Omental fat pad (tissue), 4 donors: ENCODE data around the gene EPHB3. TPM values are rescaled to one million over a fixed set of nuclear protein-coding genes. Genes with fewer than 3 reads are reported as not detected.

Experiments
- ATAC-seq: fragments of 150-250 bp; one replicate; pipeline ENCODE4 v1.9.1; 2016; ENCODE audit warnings: mild to moderate bottlenecking, moderate library complexity; ENCODE audit not compliant: low FRiP score
- DNase-seq: peaks from one replicate; pipeline ENCODE4 v3.0.0-alpha.2; 2019; ENCODE audit warnings: low spot score
- CTCF ChIP-seq, 3 donors: fragments of 450-650 bp; IDR thresholded peaks; one replicate each; pipeline ENCODE4 v1.5.1; 2016 to 2017; ENCODE audit warnings: antibody characterized with exemption in 3 of 3, mild to moderate bottlenecking in 3 of 3, moderate library complexity in 2 of 3
- total RNA-seq, 4 donors: library from RNA; depleted of rRNA; stranded (reverse); fragments of >200 nt; gene quantifications; one replicate each; pipeline ENCODE4 v1.1.0, GENCODE V29; 2016

Gene EPHB3
- total RNA-seq, 4 donors from 2014 or later, result 0.79 to 3.1 (median 2.1) TPM

GRCh38 chr3:184629555-184630160 is 68.1 kb downstream of the EPHB3 start:
- ATAC-seq, result no peak

GRCh38 chr3:184630861-184631471 is 69.4 kb downstream of the EPHB3 start:
- ATAC-seq (no peak), DNase-seq (no peak)
- no peak for TF ChIP-seq CTCF (IDR thresholded peaks at IDR 0.05)

More at GRCh38 chr3:184629555-184630160, 68.1 kb downstream of the EPHB3 start:
- no peak for DNase-seq
- no peak for TF ChIP-seq CTCF (IDR thresholded peaks at IDR 0.05)

- no peak for TF ChIP-seq CTCF (IDR thresholded peaks at IDR 0.05)
- no peak for ATAC-seq
- DNase-seq, result no peak
Observed at GRCh38 chr3:184631472-184631861, 69.9 kb downstream of the EPHB3 start.

Other genes with a start within 250 kb of the EPHB3 start
- 100 to 1,000 TPM; 235 to 471 (median 268) TPM for gene EIF4G1, start 247.2 kb upstream of the EPHB3 start, total RNA-seq
- gene FAM131A, start 224.2 kb upstream of the EPHB3 start, total RNA-seq, result 10 to 100 TPM; 19.1 to 30.8 (median 25.9) TPM
- 1 to 10 TPM; 2.1 to 8.4 (median 3.8) TPM for gene CLCN2, start 200.2 kb upstream of the EPHB3 start, total RNA-seq
- gene POLR2H, start 200.1 kb upstream of the EPHB3 start, total RNA-seq, result 100 to 1,000 TPM in 1 of 4 donors, 10 to 100 TPM in 3; 63.9 to 110 (median 89.3) TPM
- 1 to 10 TPM in 1 of 4 donors, under 1 TPM in 3; 0.36 to 1.3 (median 0.94) TPM for gene THPO, start 183.6 kb upstream of the EPHB3 start, total RNA-seq
- gene CHRD, start 181.7 kb upstream of the EPHB3 start, total RNA-seq, result 10 to 100 TPM in 1 of 4 donors, 1 to 10 TPM in 3; 5.8 to 12.2 (median 9.2) TPM
- gene MAGEF1, start 150.3 kb downstream of the EPHB3 start, total RNA-seq, result 10 to 100 TPM in 3 of 4 donors, 1 to 10 TPM in 1; 9.8 to 23.1 (median 18.2) TPM